UCSD-AML1 (cell line): ENCODE results near the gene C2CD3.
"Not testable (repeated sequence)": the region's sequence is repeated elsewhere in the genome, so short reads cannot be mapped to it uniquely, and the experiment has no call there.

ENCODE experiments used
- DNase-seq: peaks from one replicate; lab custom pipeline; 2025; ENCODE audit not compliant: unreplicated experiment; lab: John Stamatoyannopoulos, UW

Gene C2CD3

GRCh38 chr11:74005721-74006517 is 164.9 kb downstream of the C2CD3 start:
- DNase-seq: no peak

GRCh38 chr11:74004759-74005615 is 165.8 kb downstream of the C2CD3 start:
- no peak for DNase-seq

- no peak for DNase-seq
These were observed 166.6 kb downstream of the C2CD3 start for GRCh38 chr11:74004046-74004695.

- DNase-seq: no peak
These were observed 168.0 kb downstream of the C2CD3 start for GRCh38 chr11:74002832-74003231.

GRCh38 chr11:74001822-74002286 is 168.9 kb downstream of the C2CD3 start:
- DNase-seq: no peak

GRCh38 chr11:74000307-74001133 is 170.3 kb downstream of the C2CD3 start:
- DNase-seq: no peak

- no peak for DNase-seq
These were observed 171.1 kb downstream of the C2CD3 start for GRCh38 chr11:73999581-74000306.

GRCh38 chr11:73998846-73999575 is 171.8 kb downstream of the C2CD3 start:
- no peak for DNase-seq

GRCh38 chr11:73997120-73997770 is 173.6 kb downstream of the C2CD3 start:
- no peak for DNase-seq

GRCh38 chr11:73996161-73996747 is 174.5 kb downstream of the C2CD3 start:
- no peak for DNase-seq

GRCh38 chr11:73995731-73996130 is 175.1 kb downstream of the C2CD3 start:
- no peak for DNase-seq

GRCh38 chr11:73995247-73995646 is 175.6 kb downstream of the C2CD3 start:
- DNase-seq: no peak

GRCh38 chr11:73991471-73992006 is 179.3 kb downstream of the C2CD3 start:
- DNase-seq: no peak

- DNase-seq: no peak
These were observed 180.1 kb downstream of the C2CD3 start for GRCh38 chr11:73990730-73991129.

- DNase-seq: no peak
These were observed 181.6 kb downstream of the C2CD3 start for GRCh38 chr11:73989156-73989555.

- no peak for DNase-seq
These were observed 182.6 kb downstream of the C2CD3 start for GRCh38 chr11:73988227-73988626.

GRCh38 chr11:73985661-73986060 is 185.1 kb downstream of the C2CD3 start:
- not testable (repeated sequence) for DNase-seq
